OCI-LY3 (cell line): ENCODE results near the gene KCNH2.

ENCODE experiments used
- CTCF ChIP-seq: fragments of 200-600, 300-600 bp; sonication (generic); IDR thresholded peaks from 2 replicates; pipeline ENCODE4 v1.5.1; 2014; ENCODE audit warnings: antibody characterized with exemption, low read length, low read depth
- EZH2phosphoT487 ChIP-seq: fragments of 200-600 bp; shearing (Covaris generic); IDR thresholded peaks from 2 replicates; pipeline ENCODE4 v1.6.1; 2018; ENCODE audit warnings: antibody characterized with exemption, mixed run types, low read depth

- TF ChIP-seq CTCF (no peak), EZH2phosphoT487 (no peak)
Observed at GRCh38 chr7:151009327-151010036, 31.4 kb upstream of the KCNH2 start.
